ENCODE results near the gene ATP6V1B1. TPM values are rescaled to one million over a fixed set of nuclear protein-coding genes. Genes with fewer than 3 reads are reported as not detected.

The ATP6V1B1 gene
- total RNA-seq, 1 experiment from 2014 or later, result not detected

GRCh38 chr2:70906439-70907005 lies 29.2 kb upstream of the ATP6V1B1 start:
- peaks cover 38% of the 10 kb centered on the region for H3K4me1 Mint-ChIP-seq
- no peaks in the 10 kb centered on the region for H3K36me3 Mint-ChIP-seq
- ATAC-seq, result no peak
- POLR2A ChIA-PET, result no interaction called here
- no peaks in the 10 kb centered on the region for H3K9me3 Mint-ChIP-seq
- CTCF ChIA-PET, result interaction anchor here (2.0 to 2.2 kb wide), 3 partner anchors 9 to 54 kb away, joined by 8 to 15 read pairs (median 8); no protein-coding TSS in a partner anchor
- TF ChIP-seq ZNF121 (CRISPR knock-in tag; IDR thresholded peaks at IDR 0.05) (no peak), CDX4 (CRISPR knock-in tag; IDR thresholded peaks at IDR 0.05; ENCODE audit: borderline replicate concordance) (no peak), NFATC4 (CRISPR knock-in tag; IDR thresholded peaks at IDR 0.05) (no peak), ATF6 (CRISPR knock-in tag; IDR thresholded peaks at IDR 0.05) (no peak), KAT7 (CRISPR knock-in tag; IDR thresholded peaks at IDR 0.05; ENCODE audit: borderline replicate concordance) (no peak), AR (CRISPR knock-in tag; IDR thresholded peaks at IDR 0.05) (no peak), MXD4 (CRISPR knock-in tag; IDR thresholded peaks at IDR 0.05; ENCODE audit: borderline replicate concordance) (no peak), ZBTB21 (CRISPR knock-in tag; IDR thresholded peaks at IDR 0.05; ENCODE audit: borderline replicate concordance) (no peak), ATF1 (CRISPR knock-in tag; IDR thresholded peaks at IDR 0.05) (no peak), TEAD4 (CRISPR knock-in tag; IDR thresholded peaks at IDR 0.05) (no peak), ZNF423 (CRISPR knock-in tag; IDR thresholded peaks at IDR 0.05) (no peak), MAX (CRISPR knock-in tag; IDR thresholded peaks at IDR 0.05) (no peak), ZNF263 (CRISPR knock-in tag; IDR thresholded peaks at IDR 0.05; ENCODE audit: low read depth) (no peak), ZNF416 (CRISPR knock-in tag; IDR thresholded peaks at IDR 0.05) (no peak), OVOL2 (CRISPR knock-in tag; IDR thresholded peaks at IDR 0.05; ENCODE audit: borderline replicate concordance) (no peak), NR1H2 (CRISPR knock-in tag; IDR thresholded peaks at IDR 0.05) (no peak), ETV6 (CRISPR knock-in tag; IDR thresholded peaks at IDR 0.05) (no peak)
- no peak for DNase-seq (ENCODE audit: low spot score)
- H3K27me3 Mint-ChIP-seq (ENCODE audit: low read depth), result peaks cover 100% of the 10 kb centered on the region
- no peak overlapping the region for H3K27ac Mint-ChIP-seq
- H3K4me3 Mint-ChIP-seq, result no peak overlapping the region; the same call in 1 of the 2 replicates

GRCh38 chr2:70907130-70908057 lies 28.3 kb upstream of the ATP6V1B1 start:
- no peak for DNase-seq (ENCODE audit: low spot score)
- peak; percentile 10; the same call in 1 of the 2 replicates for ATAC-seq
- POLR2A ChIA-PET, result no interaction called here
- TF ChIP-seq ZMAT4 (CRISPR knock-in tag; IDR thresholded peaks at IDR 0.05), result no peak
- TF ChIP-seq TEAD1 (CRISPR knock-in tag; IDR thresholded peaks at IDR 0.05), result no peak
- no peak for TF ChIP-seq ATF6 (CRISPR knock-in tag; IDR thresholded peaks at IDR 0.05)
- TF ChIP-seq ZNF263 (CRISPR knock-in tag; IDR thresholded peaks at IDR 0.05; ENCODE audit: low read depth), result no peak
- TF ChIP-seq ERG (CRISPR knock-in tag; IDR thresholded peaks at IDR 0.05), result no peak
- TF ChIP-seq FOXP1 (CRISPR knock-in tag; IDR thresholded peaks at IDR 0.05; ENCODE audit: borderline replicate concordance), result no peak
- TF ChIP-seq E2F4 (CRISPR knock-in tag; IDR thresholded peaks at IDR 0.05; ENCODE audit: borderline replicate concordance, low read depth), result no peak
- TF ChIP-seq CREM (CRISPR knock-in tag; IDR thresholded peaks at IDR 0.05), result no peak

More at GRCh38 chr2:70907130-70908057, 28.3 kb upstream of the ATP6V1B1 start:
- Mint-ChIP-seq H3K9me3 (no peaks in the 10 kb centered on the region), H3K27me3 (ENCODE audit: low read depth) (peaks cover 100% of the 10 kb centered on the region), H3K4me3 (peak overlapping the region; percentile 57), H3K4me1 (peaks cover 31% of the 10 kb centered on the region), H3K36me3 (no peaks in the 10 kb centered on the region), H3K27ac (no peak overlapping the region)
- CTCF ChIA-PET, result interaction anchor here (0.8 to 2.2 kb wide), 5 partner anchors 10 to 53 kb away, joined by 3 to 15 read pairs (median 8); no protein-coding TSS in a partner anchor
